ENCODE data around the gene ADCK1.
"Not testable (repeated sequence)": the region's sequence is repeated elsewhere in the genome, so short reads cannot be mapped to it uniquely, and the experiment has no call there.

Gene ADCK1

DNA sequence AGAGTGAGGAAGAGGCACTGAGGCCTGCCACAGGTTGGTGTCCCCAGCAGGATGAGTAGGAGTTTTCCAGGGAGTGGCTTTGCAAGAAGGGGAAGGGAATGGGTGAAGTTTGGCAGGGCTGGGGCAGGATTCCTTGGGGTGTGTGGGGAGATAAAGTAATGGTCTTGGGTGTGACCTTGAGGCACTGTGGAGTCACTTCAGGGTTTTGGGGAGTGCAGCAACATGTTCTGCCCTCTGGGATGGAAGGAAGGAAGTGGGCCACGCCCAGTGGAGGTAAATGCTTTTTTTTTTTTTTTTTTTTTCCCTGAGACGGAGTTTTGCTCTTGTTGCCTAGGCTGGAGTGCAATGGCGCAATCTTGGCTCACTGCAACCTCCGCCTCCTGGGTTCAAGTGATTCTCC, 108.9 kb downstream of the ADCK1 start:
- no peak for DNase-seq

GRCh38 chr14:77909911-77910310, 110.0 kb downstream of the ADCK1 start:
- no peak for DNase-seq

DNA sequence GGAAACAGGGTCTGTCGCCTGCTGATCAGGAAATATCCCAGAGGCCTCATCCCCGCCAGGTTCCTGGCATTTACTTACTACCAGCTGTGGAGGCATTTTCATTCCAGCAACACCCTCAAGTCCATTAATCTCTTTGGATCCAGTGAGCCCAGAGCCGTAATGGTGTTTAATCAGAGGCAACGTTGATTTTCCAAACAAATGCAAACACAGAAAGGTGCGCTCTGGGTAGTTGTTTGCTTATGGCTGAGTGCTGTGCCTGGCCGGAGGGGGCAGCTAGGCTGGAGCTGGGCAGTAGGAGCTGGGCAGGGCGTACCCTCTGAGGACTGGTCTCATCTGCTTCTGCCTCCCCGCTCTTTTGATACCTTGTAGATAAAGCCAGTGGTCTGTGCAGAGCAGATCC, 110.6 kb downstream of the ADCK1 start:
- no peak for DNase-seq

GRCh38 chr14:77911356-77911755, 111.4 kb downstream of the ADCK1 start:
- no peak for DNase-seq

- no peak for DNase-seq
Observed at GRCh38 chr14:77912754-77913556, 113.0 kb downstream of the ADCK1 start.

GRCh38 chr14:77914073-77914721, 114.3 kb downstream of the ADCK1 start:
- no peak for DNase-seq

- not testable (repeated sequence) for DNase-seq
Observed at GRCh38 chr14:77915390-77915789, 115.5 kb downstream of the ADCK1 start.

DNA sequence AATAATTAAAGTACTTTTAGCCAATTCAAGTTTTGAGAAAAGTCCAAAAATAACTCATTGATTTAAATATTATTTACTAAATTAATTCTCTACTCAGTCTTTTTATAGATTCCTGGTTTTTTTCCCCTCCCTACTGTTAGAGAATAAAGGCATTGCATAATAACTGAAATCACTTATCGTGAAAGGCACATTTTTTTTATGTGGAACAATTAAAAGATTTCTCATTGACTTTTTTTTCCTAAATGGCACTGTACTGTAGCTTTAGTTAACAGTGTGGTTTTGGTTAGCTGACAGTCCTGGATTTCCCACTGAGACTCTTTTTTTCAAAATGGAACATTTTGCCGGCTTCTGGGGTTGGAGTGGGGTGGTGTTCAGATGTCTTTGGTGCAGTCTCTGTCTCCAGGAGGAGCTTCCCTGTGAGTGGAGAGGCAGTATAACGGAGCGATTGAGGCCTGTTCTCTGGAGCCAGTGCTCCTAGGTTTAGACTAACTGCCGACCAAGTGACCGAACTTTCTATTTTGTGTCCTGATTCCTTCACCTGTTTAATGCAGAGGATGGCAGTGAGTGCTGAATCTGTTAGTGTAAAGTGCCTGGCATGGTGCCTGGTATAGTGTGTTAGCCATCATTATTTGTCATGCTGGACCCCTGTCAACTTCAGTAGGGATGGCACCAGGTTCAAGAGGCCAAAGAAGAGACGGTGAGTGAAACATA, 117.7 kb downstream of the ADCK1 start:
- no peak for DNase-seq

DNA sequence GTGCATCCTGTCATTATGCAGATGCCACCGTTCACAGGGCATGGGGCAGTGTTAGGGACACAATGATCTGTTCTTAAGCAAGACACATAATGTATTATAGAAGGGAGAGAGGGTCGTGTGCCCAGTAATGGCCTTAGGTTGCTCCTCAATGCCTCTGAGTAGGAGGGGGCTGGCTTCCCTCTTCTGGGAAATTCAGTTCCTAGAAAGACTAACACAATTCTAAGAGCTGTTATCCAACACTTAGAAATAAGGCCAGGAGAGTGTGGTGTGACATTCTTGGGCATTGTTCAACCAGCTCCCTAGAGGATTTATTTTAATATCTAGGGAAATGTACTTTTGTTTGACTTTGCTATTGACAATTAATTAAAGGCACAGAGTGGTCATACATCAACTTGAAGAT, 118.5 kb downstream of the ADCK1 start:
- DNase-seq: no peak

GRCh38 chr14:77920312-77920711, 120.4 kb downstream of the ADCK1 start:
- no peak for DNase-seq

DNA sequence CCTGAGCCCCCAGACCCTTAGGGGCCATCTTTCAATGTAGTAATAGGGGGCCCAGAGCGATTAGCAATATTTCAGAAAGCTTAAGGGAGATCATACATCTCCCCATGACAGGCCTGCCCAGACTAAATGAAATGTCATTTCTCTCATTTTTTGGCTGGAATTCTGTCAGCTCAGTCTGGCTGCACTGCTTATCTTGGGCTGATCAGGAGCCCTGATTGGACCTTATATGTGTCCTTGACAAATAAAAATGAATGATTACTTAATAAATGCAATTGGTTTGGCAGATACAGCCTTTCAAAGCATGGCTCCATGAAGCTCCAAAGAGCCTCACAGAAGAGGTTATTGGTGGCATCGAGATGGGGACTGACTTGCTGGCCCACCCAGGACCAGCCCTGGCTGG, 121.9 kb downstream of the ADCK1 start:
- DNase-seq: no peak

DNA sequence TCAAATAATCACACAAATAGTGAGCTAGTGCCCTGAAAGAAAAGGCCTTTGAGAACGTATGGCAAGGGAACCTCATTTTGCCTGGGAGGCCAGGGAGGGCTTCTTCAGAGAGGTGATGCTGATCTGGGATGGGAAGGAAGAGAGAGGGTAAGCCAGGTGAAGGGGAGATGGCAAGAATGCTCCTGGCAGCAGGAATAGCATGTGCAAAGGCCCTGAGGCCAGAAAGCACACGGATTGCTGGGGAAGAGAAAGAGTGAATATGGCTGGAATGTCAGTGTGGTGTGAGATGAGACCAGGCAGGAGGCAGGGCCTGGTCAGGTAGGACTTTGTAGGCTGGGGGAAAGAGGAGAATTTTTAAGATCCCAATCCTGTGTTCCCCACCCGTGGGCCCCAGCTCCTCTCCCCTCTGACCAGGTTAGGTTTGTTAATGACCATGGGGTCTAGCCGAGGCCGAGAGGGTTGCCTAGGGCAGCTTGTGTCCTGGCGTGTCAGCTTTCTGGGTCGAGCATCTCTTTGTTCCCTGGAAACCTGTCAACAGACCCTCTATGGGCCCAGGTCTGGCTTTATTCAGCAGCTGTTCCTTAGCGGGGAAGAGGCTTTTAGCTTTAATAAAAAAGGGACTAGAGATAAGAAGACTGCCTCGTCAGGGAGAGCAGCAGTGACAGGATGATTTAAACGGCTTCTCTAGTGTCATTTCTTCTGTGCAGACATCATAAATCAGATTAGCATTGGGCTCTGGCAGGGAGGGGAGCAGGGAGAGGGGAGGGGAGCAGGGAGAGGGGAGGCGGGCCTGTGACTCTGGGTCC, 123.4 kb downstream of the ADCK1 start:
- no peak for DNase-seq

DNA sequence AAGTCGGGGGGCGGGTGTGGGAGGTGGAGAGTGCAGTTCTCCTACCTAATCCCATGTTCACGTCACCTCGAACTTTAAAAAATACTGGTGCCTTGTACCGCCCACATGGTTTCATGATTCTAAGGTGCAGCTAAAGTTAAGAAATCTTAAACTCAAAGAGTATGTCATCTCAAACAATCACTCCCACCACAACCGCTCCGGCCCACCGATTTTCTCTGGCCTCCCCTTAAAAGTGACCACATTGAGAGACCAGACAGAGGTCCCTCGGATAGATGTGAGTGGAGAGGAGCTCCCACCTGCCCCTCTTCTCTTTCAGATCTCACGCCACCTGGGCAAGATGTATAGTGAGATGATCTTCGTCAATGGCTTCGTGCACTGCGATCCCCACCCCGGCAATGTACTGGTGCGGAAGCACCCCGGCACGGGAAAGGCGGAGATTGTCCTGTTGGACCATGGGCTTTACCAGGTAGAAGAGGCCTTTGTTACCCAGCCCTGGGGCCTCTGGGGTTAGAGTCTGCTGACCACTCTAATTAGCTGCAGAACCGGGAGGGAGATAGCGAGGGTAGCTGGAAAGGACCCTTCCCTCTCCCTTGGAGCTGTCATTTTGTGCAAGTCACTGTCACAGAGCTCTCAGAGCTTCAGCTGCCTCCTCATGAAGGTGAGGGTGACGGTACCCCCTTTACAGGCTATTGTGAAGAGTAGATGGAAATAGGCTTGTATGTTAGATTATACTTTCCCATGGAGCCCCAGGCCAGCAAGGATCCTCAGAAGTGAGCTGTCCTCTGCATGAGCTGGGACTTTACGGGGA, 124.4 kb downstream of the ADCK1 start:
- no peak for DNase-seq

GRCh38 chr14:77926942-77927341, 127.0 kb downstream of the ADCK1 start:
- DNase-seq: no peak

- DNase-seq: no peak
Observed at GRCh38 chr14:77931441-77931840, 131.5 kb downstream of the ADCK1 start.

DNA sequence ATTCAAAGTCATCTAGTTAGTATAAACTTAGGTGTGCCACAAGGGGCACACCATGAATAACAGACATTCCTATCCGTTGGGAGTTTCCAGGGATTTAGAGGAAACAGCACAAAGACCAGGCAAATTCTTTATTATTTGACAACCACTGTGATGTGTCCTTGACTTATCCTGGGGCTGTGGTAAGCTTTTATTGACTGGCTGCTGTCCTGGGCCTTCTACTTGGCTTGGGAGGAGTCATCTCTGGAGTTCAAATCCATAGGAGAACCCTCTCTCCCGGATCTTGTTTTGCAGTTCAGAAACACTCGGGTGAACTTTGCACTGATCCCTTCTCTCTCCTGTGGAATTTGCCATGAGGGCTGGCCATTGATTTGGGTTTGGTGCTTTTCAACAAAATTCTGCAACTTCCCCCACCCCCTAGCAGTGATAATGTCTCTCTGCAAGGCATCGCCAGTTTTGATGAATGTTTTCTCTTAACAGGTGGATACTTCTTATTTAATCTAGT, 136.3 kb downstream of the ADCK1 start:
- DNase-seq: no peak

DNA sequence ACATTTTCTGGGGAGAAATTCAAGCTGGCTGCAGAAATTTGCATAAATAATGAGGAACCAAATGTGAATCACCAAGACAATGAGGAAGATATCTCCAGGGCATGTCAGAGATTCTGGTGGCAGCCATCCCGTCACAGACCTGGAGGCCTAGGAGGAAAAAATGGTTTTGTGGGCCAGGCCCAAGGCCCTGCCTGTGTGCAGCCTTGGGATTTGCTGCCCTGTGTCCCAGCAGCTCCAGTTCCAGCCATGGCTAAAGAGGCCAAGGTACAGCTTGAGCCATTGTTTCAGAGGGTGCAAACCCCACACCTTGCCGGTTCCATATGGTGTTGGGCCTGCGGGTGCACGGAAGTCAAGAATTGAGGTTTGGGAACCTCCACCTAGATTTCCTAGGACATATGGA, 147.5 kb downstream of the ADCK1 start:
- DNase-seq: no peak

DNA sequence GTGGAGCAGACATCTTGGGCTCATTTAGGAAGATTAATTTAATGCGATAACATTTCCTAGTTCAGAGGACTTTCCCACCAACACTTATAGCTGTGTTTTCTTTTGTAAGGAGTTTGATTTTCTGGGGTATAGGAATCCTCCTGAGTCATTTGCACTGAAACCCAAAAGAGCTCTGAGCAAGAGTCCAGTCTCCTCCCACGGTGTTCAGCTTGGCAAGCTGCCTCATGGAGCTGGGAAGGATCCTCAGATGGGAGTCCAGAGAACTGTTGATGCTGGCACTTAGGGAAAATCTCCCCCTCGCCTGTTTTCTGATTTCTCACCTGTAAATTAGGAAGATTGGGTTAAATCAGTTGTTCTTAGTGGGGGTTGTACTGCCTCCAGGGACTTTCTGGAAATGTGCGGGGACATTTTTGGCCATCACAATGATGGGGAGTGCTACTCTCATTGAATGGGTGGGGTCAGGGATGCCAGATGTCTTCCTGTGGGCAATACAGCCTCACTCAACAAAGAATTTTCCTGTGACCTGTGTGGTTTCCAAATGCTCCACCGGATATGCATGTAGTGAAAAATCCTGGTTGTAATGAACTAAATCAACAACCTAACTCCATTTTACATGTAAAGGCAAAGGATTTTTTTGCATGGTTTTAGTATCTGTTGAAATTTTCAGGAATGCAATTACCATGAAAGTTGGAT, 150.6 kb downstream of the ADCK1 start:
- DNase-seq: no peak

GRCh38 chr14:77955816-77956484, 156.0 kb downstream of the ADCK1 start:
- no peak for DNase-seq

GRCh38 chr14:77959686-77960085, 159.8 kb downstream of the ADCK1 start:
- not testable (repeated sequence) for DNase-seq

Data from activated CD4-positive, CD25-positive, alpha-beta regulatory T cell (primary cell).